DMS 273 (cell line): ENCODE data around the gene LAMB4.

Source experiments
- DNase-seq: peaks from one replicate; lab custom pipeline; 2025; ENCODE audit not compliant: unreplicated experiment; lab: John Stamatoyannopoulos, UW

Gene LAMB4

DNA sequence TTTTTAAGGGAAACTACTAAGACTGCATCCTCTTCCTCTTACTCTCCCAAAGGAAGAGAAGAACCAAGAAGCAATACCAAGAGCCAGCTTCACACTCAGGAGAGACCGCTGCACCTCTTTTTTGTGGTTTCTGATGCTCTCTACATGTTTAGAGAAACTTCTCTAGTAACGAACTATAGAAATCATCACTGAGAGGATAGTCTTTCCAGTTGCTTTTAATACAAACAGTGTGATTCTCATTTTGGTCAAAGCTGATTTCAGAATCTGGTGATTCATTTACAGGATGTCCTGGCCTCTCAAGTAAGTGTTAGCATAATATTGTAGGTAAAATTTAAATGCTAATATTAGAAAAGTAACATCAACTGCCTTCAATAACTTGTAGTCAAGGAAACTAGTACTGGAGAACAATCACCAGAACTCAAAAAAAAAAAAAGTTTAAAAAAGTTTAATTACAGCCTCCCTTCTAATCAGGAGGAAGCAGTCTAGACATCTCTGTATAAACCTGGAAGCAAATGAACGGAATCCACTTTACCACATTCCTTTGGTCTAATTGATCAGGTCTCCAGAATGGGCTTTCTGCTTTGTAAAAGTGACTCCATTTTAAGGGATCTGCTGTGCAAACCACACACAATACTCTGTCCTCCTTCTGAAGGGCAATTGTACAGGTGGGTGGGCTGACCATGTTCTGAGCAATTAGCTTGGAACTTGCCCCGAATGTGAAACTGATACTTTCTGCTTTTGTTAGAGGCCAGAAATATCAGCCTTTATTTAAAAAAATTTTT is 130.2 kb downstream of the LAMB4 start:
- DNase-seq = no peak

DNA sequence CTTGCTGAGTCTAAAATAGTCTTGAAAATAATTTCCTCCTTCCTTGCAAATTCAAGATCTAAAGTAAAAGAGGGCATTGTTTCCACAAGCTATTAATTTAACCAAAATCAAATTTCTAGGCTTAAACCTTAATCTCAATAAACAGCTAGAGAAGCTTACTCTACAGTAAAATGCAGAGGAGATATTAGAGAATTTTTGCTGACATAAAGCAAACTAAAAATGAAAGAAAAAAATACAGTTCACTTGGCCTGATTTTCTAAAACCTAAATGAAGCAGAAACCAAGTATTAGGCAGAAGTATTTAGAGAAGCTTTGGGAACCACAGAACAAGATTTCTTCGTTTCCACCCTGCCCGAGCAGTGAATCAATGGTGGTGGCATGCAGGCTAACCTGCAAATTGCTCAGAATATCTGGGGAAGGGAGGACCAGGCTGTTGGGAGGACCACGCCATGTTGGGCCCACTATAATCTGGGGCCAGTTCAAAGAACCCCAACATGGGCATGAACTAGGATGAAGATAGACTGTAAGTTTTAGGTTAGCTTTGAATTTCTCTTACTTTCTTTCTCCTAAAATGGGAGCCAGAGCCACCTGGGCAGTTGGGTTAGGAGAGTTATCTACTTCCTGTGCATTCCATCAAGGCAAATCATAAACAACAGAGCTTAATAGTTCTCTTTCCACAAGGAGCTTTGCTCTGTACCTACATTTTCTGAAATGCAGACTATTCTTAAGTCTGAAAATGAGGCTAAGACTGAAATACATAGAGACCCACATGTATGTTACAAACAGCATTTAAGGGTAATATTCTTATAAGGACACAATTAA is 131.3 kb downstream of the LAMB4 start:
- DNase-seq = no peak

DNA sequence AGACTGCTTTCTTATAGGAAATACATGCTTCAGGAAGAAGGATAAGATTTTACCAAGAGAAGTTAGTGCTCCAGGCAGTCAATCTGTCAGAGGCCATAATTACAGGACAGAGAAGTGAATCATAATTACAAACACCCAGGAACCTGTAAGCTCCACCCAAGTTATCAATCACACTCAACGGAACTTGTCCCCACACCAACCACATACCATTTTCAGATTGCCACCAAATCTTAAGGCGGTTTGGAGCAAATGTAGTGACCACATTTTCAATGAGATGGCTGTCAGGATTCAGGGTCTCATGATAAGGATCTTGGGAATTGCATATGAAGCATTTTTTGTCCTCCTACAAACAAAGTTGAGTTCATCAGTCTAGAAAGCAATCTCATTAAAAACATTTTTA is 132.0 kb downstream of the LAMB4 start:
- no peak for DNase-seq

DNA sequence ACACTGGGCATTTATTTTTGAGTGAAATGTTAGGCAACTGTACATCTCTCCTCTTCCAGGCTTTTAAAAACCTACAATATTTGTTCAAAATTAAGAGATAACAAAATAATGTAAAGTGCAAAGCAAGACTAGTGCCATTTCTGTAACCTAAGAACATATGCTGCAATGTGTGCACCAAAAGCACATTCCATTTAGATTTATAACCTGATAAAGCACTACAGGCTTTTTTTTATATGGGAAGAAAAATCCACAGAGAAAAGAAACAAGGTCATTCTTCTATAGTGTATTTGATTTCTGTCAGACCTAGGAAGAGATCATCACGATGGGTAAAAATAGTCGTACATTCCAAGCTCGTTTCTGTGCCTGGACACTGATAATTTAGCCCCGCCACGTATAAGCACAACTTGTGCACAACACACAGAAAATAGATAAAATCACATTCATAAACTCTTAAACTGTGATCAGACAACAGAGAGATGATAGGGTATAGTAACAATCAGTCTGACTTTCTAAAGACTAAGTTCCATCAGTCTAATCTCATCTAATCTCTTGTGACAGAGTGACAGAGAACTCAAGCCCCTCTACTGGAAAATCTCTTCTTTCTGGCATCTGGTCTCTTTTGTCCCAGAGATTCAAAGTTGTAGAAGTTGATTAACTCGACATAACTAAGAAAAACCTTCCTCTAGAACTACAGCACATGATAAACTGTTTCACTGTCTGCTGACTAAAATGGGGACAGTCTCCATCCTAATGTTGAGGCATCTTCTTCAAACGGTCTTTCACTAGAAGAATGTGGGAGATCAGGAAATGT is 133.9 kb downstream of the LAMB4 start:
- DNase-seq = no peak

DNA sequence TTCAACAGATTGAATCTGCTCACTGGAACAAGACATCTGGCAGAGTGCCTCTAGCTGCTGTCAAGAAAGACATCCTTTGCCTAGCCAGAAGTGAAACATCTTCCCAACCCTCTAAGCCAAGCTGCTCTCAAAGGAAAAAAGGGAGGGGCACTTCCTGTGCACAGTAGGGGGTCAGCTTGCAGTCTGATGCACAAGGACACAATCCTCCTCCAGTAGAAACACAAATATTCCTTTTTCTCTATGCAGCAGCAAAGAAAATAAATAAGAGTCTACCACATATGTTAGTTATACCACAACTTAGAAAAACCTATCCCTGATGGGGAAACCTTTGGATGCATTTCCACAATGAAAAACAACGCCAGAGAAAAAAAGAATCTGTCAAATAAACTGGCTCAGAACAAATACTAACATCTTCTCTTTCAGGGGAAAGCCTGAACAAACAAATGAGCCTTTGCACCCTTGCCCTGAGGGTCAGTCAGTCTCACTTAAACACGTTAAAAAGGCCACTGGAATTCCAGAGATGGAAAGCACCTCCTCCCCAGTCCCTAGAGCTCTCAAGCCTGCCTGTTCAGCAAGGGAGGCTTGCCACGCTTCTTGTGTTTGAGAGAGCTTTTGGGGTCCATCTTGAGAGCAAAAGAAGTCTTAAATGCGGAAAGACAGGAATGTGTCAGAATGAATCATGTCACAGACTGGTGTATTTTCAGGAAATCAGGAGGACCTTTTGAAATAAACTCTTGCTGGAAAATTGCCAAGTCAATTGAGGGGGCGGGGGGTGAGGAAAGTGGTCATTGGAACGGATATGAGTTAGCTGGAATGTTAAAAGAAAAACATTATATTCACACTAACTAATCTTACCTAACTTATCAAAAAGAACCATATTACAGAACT is 134.7 kb downstream of the LAMB4 start:
- DNase-seq = peak; percentile 85

DNA sequence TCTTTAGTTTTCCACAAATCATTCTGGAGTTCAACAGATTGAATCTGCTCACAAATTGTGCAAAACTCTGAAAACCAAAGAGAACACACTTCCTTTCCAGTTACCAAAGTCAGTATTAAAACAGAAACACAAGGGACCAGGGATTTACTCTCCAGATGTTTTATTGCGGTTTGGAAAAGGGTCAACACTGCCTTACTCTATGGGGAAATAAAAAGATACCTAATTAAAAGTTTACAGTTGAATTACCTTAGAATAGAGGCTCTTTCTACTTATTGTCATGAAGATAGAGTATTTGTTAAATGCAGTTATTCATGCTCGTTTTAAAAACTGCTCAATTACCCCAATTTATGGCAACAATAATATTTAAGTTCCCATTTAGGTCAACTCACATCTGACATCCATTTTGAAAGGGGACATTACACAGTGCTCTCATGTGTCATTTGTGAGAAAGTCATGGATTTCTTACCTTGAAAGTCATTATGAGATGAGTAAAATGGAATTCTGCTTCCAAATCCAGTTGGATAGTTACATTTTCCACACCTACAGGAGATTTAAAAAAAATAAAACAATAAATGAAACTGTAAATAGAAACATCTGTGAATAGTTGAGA is 135.6 kb downstream of the LAMB4 start:
- DNase-seq = no peak

DNA sequence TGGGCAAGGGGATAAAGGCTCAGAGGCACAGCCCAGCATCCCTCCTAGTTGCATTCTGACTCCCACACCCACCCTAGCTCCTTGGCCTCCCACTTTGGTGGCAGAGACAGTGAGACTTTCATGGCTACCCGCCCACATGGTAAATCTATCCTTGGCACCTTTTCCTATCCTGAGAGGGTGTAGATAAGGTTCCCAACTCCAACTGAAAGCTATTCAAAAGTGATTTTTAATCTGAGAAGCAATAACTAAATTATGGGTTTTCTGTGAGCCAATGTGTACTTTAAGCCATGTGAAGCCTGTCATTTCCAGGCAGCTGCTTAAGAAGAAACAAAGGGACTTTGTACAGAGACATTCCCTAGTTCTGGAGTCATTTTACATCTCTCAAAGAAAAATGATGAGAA is 136.3 kb downstream of the LAMB4 start:
- DNase-seq = no peak

DNA sequence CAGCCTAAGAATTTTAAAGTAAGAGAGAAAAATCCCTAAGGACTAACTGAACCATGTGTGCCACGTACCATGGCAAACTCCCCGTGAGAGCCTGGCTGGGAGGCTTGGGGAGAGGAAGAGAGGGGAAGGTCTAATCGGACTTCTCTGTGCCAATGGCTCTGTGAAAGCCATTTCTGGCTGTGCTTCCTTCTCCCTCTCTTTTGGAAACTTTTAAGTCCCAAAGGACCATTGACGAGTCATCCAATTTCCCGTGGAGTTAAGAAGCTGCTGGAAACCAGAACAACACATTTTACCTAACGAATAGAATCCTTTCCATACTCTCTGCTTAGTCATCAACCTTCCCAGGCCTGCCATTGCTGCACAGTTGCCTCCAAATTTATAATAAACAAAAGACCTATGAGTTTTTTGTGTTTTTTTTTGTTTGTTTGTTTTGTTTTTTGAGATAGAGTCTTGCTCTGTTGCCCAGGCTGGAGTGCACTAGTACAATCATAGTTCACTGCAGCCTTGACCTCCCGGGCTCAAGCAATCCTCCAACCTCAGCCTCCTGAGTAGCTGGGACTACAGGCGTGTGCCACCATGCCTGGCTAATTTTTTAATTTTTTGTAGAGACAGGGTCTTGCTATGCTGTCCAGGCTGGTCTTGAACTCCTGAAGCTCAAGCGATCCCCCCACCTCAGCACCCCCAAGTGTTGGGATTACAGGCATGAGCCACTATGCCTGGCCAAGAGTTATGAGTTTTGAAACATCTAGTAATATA is 140.4 kb downstream of the LAMB4 start:
- DNase-seq = no peak

DNA sequence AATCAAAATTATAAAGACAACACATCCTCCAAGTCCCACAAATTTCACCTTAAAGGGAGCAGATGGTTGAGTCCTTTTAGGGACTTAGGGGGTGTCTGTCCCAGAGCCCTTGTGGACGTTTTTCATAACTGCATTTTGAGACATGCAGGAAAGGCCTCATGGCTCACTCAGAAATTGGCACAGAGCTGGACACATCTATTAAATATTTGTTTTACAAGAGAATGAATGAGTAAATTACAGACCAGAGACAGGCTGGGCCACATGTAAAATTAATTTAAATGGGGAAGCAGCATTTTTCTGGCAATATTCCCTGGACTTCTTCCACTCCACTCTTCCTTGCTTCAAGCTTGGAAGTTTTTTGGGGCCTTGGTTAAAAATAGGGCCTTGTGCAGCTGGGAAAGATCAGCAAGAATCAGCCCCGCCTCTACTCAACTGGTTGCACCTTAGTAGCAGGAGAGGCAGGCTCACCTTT is 147.2 kb downstream of the LAMB4 start:
- peak; percentile 64 for DNase-seq

DNA sequence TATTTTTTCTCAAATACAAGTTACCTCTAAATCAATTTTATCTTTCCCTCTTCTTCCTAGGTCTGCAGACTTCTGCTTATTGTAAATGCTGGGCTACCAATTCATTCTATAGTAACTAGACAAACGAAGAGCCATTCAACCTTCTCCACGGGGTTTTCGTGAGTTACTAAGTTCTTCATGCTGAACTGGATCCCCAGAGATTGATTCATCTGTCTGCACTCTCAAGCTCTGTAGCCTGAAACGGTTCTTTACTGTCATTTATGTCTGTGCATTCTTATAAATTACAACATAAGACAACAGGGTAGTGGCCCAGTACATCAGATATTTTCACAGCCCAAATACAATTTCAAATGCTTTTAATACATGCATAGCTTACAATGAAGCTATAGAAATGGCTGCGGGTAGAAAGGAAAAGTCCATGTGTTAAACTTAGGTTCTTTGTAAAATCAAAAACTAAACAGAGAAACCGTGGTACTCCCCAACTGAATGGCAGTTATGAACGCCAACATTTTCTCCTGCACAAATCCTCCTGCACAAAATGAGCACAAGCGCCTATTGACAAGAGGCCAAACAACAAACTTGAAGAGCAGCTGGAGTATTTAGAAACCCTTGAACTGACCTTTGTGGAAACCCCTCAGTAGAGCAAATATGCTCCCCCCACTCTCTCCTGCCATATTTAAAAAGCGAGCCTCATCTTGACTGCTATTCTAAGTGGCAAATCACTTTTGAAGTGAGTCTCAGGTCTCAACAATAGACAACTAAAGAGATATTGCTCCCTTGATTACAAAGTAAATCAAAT is 147.9 kb downstream of the LAMB4 start:
- peak; percentile 27 for DNase-seq

DNA sequence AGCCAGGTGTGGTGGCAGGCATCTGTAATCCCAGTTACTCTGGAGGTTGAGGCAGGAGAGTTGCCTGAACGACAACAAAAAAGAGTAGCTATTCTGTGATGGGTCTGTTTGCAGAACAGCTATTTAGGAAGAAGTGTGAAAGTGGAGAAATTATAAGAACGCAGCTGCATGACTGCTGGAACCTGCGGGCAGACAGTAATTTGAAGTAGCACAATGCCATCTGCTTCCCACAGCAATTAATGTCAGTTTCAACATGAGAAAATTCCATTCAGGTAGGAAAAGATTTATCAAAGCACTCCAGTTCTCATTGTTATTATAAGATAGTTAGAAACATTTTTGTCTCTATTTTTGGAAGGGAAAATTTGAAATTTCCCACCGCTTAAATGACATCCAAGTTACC is 148.7 kb downstream of the LAMB4 start:
- DNase-seq = peak; percentile 15

DNA sequence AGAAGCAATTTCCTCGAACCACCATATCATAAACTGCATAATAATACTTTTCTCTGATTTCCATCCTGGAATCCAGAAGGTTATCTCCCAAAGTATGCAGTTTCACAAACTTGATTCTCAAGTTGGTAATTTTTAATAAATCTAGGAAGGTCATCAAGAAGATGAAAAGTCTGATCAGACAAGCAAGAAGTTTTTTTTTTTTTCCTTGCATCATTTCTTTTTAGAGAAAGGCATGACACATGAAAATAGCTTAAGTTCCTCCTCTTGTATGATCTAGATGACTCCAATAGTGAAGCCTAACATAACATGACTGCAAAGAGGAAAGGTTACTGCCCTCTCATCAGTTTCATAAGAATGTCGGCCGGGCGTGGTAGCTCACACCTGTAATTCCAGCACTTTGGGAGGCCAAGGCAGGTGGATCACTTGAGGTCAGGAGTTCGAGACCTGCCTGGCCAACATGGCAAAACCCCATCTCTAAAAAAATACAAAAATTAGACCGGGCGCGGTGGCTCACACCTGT is 149.4 kb downstream of the LAMB4 start:
- no peak for DNase-seq

DNA sequence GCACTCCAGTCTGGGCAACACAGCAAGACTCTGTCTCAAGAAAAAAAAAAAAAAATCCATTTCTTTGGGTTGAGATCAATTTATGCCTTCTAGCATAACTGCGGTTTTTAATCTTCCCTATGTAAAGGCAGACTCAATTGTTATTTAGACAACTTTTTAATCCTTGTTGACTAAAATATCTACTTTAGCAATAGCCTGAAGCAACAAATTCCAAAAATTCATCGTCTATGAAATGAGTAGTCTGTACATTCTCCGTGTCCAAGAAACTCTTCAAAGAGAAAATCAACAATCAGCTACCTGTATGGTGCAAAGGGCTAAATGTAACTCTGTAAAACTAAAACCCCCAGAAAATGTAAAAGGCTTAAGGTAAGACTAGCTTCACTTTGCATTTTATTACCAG is 150.0 kb downstream of the LAMB4 start:
- no peak for DNase-seq

DNA sequence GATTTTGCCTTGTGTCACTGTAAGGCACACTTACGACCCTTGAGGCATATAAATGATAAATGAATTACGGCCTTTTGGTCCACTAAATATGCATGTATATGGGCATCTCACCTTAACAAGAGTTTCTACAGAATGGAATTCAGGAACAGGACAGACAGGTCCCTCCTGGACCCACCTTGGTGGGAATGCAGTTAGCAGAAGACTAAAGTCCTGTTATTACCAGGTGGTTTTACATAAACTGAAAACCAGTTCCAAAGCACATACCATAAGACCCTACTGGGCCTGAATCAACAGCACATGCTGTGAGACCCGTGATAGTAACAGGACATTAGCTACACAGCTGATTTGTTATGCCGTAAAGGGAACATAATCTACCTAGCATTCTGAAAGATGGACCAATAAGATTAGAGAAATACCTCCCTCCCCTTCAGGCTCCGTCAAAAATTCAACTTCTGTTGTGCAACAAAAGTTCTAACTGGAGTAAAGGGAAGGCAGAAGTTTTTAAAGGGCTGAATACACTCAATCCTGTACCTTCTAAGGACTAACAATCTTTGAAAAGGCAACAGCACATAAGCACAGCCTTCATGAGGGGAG is 151.2 kb downstream of the LAMB4 start:
- no peak for DNase-seq

DNA sequence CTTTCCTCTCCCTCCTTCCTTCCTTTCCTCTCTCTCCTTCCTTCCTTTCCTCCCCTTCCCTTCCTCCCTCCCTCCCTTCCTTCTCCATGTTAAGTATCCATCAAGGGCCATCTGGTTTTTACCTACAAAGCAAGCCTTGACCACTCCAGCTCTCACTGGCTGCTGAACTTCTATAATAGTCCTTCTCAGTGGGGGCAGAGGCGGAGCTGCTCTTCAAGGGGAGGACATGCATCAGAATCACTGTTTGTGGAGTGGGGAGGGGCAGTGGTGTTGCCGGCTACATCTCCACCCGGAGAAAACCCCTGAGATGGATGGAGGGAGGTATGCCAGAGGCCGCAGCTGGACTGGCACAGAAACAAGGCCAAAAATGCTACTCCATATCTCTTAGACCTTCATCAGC is 153.1 kb downstream of the LAMB4 start:
- DNase-seq = no peak

DNA sequence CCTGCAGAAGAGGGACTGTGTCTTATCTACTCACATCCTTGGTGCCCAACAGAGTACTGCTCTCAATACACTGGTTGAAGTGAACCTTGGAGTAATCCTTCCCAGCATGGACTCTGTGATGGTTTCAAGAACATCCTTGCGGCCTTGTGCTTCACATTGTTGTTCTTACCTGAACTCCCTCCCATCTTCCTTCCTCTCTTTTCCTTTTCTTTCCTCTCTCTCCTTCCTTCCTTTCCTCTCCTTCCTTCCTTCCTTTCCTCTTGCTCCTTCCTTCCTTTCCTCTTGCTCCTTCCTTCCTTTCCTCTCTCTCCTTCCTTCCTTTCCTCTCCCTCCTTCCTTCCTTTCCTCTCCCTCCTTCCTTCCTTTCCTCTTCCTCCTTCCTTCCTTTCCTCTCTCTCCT is 153.5 kb downstream of the LAMB4 start:
- no peak for DNase-seq

DNA sequence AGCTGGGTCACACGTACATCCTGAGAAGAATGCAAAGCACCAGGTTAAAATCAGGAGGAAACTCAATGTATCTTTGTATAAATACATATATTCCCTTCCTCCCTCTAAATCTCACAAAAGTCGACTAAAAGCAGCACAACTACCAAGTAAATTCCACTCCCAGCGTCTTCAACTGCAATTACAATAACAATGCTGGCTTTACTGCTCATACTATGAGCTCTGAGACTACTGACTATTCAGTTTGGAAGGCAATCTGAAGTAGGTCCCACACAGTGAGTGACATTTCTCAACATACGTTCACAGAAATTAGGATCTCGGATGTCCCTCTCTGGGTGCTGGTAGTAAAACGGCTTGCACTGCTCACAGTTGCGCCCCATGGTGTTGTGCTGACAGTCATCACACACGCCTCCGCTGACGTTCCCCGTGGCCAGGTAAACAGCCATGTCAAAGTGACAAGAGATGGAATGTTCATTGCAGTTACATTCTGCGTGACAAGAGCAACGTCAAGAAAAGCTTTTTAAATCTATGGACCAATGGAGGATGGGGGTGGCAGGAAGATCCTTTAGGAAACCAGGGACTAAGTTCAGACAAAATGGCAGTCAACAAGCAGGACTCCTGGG is 154.7 kb downstream of the LAMB4 start:
- no peak for DNase-seq
